ENCODE measurements around the gene VPS8. TPM values are rescaled to one million over a fixed set of nuclear protein-coding genes. Genes with fewer than 3 reads are reported as not detected.

VPS8 gene
- total RNA-seq, 1 donor from 2014 or later, result 68.8 TPM

DNA sequence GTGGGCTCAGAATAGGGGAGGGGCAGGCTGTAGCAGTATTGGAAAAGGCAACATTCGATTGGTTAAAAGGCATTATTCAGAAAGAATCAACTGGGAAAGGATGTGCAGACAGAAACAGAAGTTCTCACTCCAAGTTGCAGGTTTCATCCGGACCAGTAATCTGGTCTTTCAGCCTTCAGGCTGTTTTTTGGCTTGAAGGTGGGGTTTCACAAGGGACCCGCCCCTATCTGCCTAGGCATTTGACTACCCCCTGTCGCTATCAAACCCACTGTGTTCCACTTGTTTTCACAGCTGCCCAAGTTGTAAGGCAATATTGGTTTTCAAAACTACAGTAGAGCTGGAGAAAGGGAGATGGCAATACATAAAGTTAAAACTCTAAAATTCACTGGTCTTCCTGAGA, 96.9 kb downstream of the VPS8 start:
- DNase-seq (no peak), ATAC-seq (ENCODE audit: low read depth) (no peak)
- Mint-ChIP-seq H3K36me3 (ENCODE audit: low read depth) (peaks cover 65% of the 10 kb centered on the region), H3K27me3 (no peaks in the 10 kb centered on the region), H3K27ac (no peak overlapping the region), H3K4me3 (no peak overlapping the region), H3K9me3 (peaks cover 7% of the 10 kb centered on the region), H3K4me1 (no peaks in the 10 kb centered on the region)
- intact Hi-C loops (cut with micrococcal nuclease), result no loop called here
- ChIA-PET POLR2A (no interaction called here), CTCF (no interaction called here)
- TF ChIP-seq, protein P1, sequence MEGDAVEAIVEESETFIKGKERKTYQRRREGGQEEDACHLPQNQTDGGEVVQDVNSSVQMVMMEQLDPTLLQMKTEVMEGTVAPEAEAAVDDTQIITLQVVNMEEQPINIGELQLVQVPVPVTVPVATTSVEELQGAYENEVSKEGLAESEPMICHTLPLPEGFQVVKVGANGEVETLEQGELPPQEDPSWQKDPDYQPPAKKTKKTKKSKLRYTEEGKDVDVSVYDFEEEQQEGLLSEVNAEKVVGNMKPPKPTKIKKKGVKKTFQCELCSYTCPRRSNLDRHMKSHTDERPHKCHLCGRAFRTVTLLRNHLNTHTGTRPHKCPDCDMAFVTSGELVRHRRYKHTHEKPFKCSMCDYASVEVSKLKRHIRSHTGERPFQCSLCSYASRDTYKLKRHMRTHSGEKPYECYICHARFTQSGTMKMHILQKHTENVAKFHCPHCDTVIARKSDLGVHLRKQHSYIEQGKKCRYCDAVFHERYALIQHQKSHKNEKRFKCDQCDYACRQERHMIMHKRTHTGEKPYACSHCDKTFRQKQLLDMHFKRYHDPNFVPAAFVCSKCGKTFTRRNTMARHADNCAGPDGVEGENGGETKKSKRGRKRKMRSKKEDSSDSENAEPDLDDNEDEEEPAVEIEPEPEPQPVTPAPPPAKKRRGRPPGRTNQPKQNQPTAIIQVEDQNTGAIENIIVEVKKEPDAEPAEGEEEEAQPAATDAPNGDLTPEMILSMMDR (IDR thresholded peaks at IDR 0.05), result no peak

GRCh38 chr3:184910664-184911063, 98.7 kb downstream of the VPS8 start:
- TF ChIP-seq, protein P1 (IDR thresholded peaks at IDR 0.05), result no peak
- ATAC-seq (ENCODE audit: low read depth), result no peak
- H3K4me1 Mint-ChIP-seq, result no peaks in the 10 kb centered on the region
- no peaks in the 10 kb centered on the region for H3K9me3 Mint-ChIP-seq
- H3K36me3 Mint-ChIP-seq (ENCODE audit: low read depth), result peaks cover 65% of the 10 kb centered on the region
- H3K4me3 Mint-ChIP-seq, result no peak overlapping the region
- no peaks in the 10 kb centered on the region for H3K27me3 Mint-ChIP-seq
- DNase-seq, result no peak
- POLR2A ChIA-PET, result no interaction called here
- no peak overlapping the region for H3K27ac Mint-ChIP-seq
- CTCF ChIA-PET, result no interaction called here
- intact Hi-C loops (cut with micrococcal nuclease), result no loop called here

GRCh38 chr3:184911570-184911969, 99.6 kb downstream of the VPS8 start:
- no peak for DNase-seq
- ATAC-seq (ENCODE audit: low read depth), result no peak
- ChIA-PET CTCF (no interaction called here), POLR2A (no interaction called here)
- Mint-ChIP-seq H3K27ac (no peak overlapping the region), H3K4me3 (no peak overlapping the region), H3K36me3 (ENCODE audit: low read depth) (peaks cover 69% of the 10 kb centered on the region), H3K27me3 (no peaks in the 10 kb centered on the region), H3K9me3 (no peaks in the 10 kb centered on the region), H3K4me1 (no peaks in the 10 kb centered on the region)
- TF ChIP-seq, protein P1 (IDR thresholded peaks at IDR 0.05), result no peak
- intact Hi-C loops (cut with micrococcal nuclease), result no loop called here

DNA sequence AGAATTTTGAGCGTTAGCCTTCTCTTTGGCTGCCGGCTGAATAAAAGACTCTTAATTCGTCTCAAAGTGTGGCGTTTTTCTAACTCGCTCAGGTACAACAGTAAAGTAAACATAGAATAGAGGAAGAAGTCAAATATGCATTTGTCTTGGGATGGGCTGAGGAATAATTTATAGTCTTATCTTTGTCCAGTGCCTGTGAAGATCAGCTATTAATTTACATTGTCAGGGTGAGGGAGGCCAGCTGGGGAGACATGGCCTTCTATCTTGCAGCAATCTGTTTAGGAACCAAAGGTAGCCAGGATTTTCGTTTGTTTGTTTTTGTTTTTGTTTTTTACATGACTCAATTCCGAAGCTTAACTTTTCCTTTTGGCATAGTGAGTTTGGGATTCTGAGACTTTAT, 100.2 kb downstream of the VPS8 start:
- no peak overlapping the region for H3K27ac Mint-ChIP-seq
- DNase-seq (no peak), ATAC-seq (ENCODE audit: low read depth) (no peak)
- no peak overlapping the region for H3K4me3 Mint-ChIP-seq
- no peaks in the 10 kb centered on the region for H3K27me3 Mint-ChIP-seq
- POLR2A ChIA-PET, result no interaction called here
- H3K9me3 Mint-ChIP-seq, result no peaks in the 10 kb centered on the region
- no peaks in the 10 kb centered on the region for H3K4me1 Mint-ChIP-seq
- intact Hi-C loops (cut with micrococcal nuclease), result no loop called here
- peaks cover 74% of the 10 kb centered on the region for H3K36me3 Mint-ChIP-seq (ENCODE audit: low read depth)
- CTCF ChIA-PET, result no interaction called here
- TF ChIP-seq, protein P1 (IDR thresholded peaks at IDR 0.05), result no peak

DNA sequence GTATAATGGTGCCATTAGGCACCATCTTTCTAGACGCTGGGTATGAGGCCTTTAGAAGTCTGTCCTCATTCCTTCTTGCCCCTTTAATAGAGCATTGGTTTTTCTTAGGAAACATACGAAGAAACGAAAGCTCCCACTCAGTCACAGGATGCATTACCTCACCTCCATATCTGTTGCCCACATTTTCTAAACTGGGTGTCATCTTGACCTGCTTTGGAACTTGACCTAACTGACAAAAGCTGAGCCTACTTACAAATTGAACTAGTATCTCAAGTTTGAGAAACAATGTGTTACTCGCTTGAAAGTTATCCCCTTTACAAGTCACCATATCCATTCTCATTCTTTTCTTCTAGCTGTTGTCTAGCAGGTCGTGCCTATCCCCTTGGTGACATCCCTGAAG, 102.7 kb downstream of the VPS8 start:
- Mint-ChIP-seq H3K4me3 (no peak overlapping the region), H3K9me3 (no peaks in the 10 kb centered on the region), H3K4me1 (no peaks in the 10 kb centered on the region), H3K27me3 (no peaks in the 10 kb centered on the region), H3K27ac (no peak overlapping the region), H3K36me3 (ENCODE audit: low read depth) (peaks cover 83% of the 10 kb centered on the region)
- intact Hi-C loops (cut with micrococcal nuclease), result no loop called here
- TF ChIP-seq, protein P1 (IDR thresholded peaks at IDR 0.05), result no peak
- CTCF ChIA-PET, result no interaction called here
- POLR2A ChIA-PET, result no interaction called here
- DNase-seq (no peak), ATAC-seq (ENCODE audit: low read depth) (no peak)

All from activated B cell treated with CpG ODN at 0.5 μM for 24 hours (primary cell).